GM12878 (cell line): ENCODE results near the gene CRB1. TPM values are rescaled to one million over a fixed set of nuclear protein-coding genes. Genes with fewer than 3 reads are reported as not detected.

ENCODE experiments used
- CBX3 ChIP-seq: fragments of 200-600 bp; sonication (generic); IDR thresholded peaks from 2 replicates; pipeline ENCODE4 v1.6.1; 2016; ENCODE audit warnings: low read depth, borderline replicate concordance
- IRF5 ChIP-seq: fragments of 450-650 bp; IDR thresholded peaks from 2 replicates; pipeline ENCODE4 v1.6.1; 2017; ENCODE audit warnings: borderline replicate concordance
- MXI1 ChIP-seq: fragments of 150-350 bp; IDR thresholded peaks from 2 replicates; pipeline ENCODE4 v1.6.1; 2011; ENCODE audit warnings: low read depth, mild to moderate bottlenecking, inconsistent platforms, low read length, improper control_type of control experiment
- RAD21 ChIP-seq: IDR thresholded peaks from 2 replicates; pipeline ENCODE4 v1.6.1; 2011; ENCODE audit warnings: mild to moderate bottlenecking, low read depth, low read length, moderate library complexity; ENCODE audit not compliant: insufficient read depth
- RCOR1 ChIP-seq: conservative IDR thresholded peaks from 2 replicates; pipeline ENCODE4 v1.6.1; 2012; ENCODE audit warnings: low read depth, low read length, improper control_type of control experiment
- SIX5 ChIP-seq: IDR thresholded peaks from 2 replicates; pipeline ENCODE4 v1.6.1; 2011; ENCODE audit warnings: mild to moderate bottlenecking, low read depth, low read length, moderate library complexity; ENCODE audit not compliant: severe bottlenecking
- WRNIP1 ChIP-seq: IDR thresholded peaks from 2 replicates; pipeline ENCODE4 v1.6.1; 2011; ENCODE audit warnings: low read depth, low read length, improper control_type of control experiment, borderline replicate concordance
- ZNF687 ChIP-seq: fragments of 450-650 bp; IDR thresholded peaks from 2 replicates; pipeline ENCODE4 v1.6.1; 2017; ENCODE audit warnings: mild to moderate bottlenecking, moderate library complexity
- polyA plus RNA-seq, 11 experiments: library from polyadenylated mRNA; depleted of rRNA in 4 of 11; unstranded in 6 of 11; stranded (reverse) in 5 of 11; fragments of >200 nt; fragmentation: Nextera tagmentation in 4 of 11; fragmentation: Illumina TruSeq in 1 of 11; extraction: Ambion mirVana in 4 of 11; extraction: Trizol in 1 of 11; gene quantifications; 1 replicate in 1 of 11; 2 replicates in 10 of 11; pipeline versions ENCODE4 v1.2.1 to v1.2.3, GENCODE V29; 2011 to 2016; ENCODE audit warnings: inconsistent platforms in 2 of 11, missing spikeins in 2 of 11, low read depth in 1 of 11
- total RNA-seq, 4 experiments: library from RNA; depleted of rRNA in 3 of 4; stranded (reverse); fragments of >200 nt in 3 of 4; fragmentation: Illumina TruSeq in 1 of 4; extraction: Trizol in 1 of 4; gene quantifications; 2 replicates each; pipeline versions ENCODE4 v1.2.1 to v1.2.3, GENCODE V29; 2013 to 2021

Gene CRB1
- total and polyA plus RNA-seq, 10 of the 15 experiments (the other 5 are each of a cell fraction or from before 2014, with no cell fraction given): 0.06 to 0.10 (median 0.06) TPM; not detected in 7

GRCh38 chr1:197367627-197368026 lies 99.6 kb downstream of the CRB1 start (continued):
- TF ChIP-seq ZNF687: no peak
- TF ChIP-seq MXI1: no peak
- no peak for TF ChIP-seq WRNIP1
- no peak for TF ChIP-seq RAD21
- no peak for TF ChIP-seq SIX5
- TF ChIP-seq RCOR1: no peak
- no peak for TF ChIP-seq CBX3
- TF ChIP-seq IRF5: no peak
